Measurements from ENCODE around the gene LIMS1.
"Not testable (repeated sequence)": the region's sequence is repeated elsewhere in the genome, so short reads cannot be mapped to it uniquely, and the experiment has no call there.

LIMS1 gene

GRCh38 chr2:108533832-108534583 is at the start of gene LIMS1:
Gene LIMS1, plus strand, starts transcription at chr2:108534470. Its CDS starts 93 bp downstream, at chr2:108534563.
- peak; percentile 69 for DNase-seq

- DNase-seq: no peak
Observed at GRCh38 chr2:108485253-108485652, 49.0 kb upstream of the LIMS1 start.

- DNase-seq: no peak
Observed at GRCh38 chr2:108490506-108491122, 43.7 kb upstream of the LIMS1 start.

- no peak for DNase-seq
Observed at GRCh38 chr2:108491848-108492247, 42.4 kb upstream of the LIMS1 start.

GRCh38 chr2:108492364-108492763 is 41.9 kb upstream of the LIMS1 start:
- no peak for DNase-seq

- DNase-seq: not testable (repeated sequence)
Observed at GRCh38 chr2:108496167-108496566, 38.1 kb upstream of the LIMS1 start.

GRCh38 chr2:108507620-108508019 is 26.6 kb upstream of the LIMS1 start:
- DNase-seq: not testable (repeated sequence)

GRCh38 chr2:108512431-108512830 is 21.8 kb upstream of the LIMS1 start:
- DNase-seq: not testable (repeated sequence)

GRCh38 chr2:108514478-108514877 is 19.8 kb upstream of the LIMS1 start:
- not testable (repeated sequence) for DNase-seq

- DNase-seq: not testable (repeated sequence)
Observed at GRCh38 chr2:108524688-108525087, 9.6 kb upstream of the LIMS1 start.

- not testable (repeated sequence) for DNase-seq
Observed at GRCh38 chr2:108525258-108525657, 9.0 kb upstream of the LIMS1 start.

- DNase-seq: no peak
Observed at GRCh38 chr2:108531674-108532055, 2.6 kb upstream of the LIMS1 start.

- no peak for DNase-seq
Observed at GRCh38 chr2:108534584-108535356, 500 bp downstream of the LIMS1 start.

- DNase-seq: no peak
Observed at GRCh38 chr2:108535357-108535631, 1.0 kb downstream of the LIMS1 start.

- no peak for DNase-seq
Observed at GRCh38 chr2:108536133-108536780, 2.0 kb downstream of the LIMS1 start.

- DNase-seq: no peak
Observed at GRCh38 chr2:108536911-108537310, 2.6 kb downstream of the LIMS1 start.

GRCh38 chr2:108538000-108538625 is 3.8 kb downstream of the LIMS1 start:
- no peak for DNase-seq

- DNase-seq: no peak
Observed at GRCh38 chr2:108541451-108541850, 7.2 kb downstream of the LIMS1 start.

- no peak for DNase-seq
Observed at GRCh38 chr2:108542071-108542470, 7.8 kb downstream of the LIMS1 start.

- DNase-seq: no peak
Observed at GRCh38 chr2:108547606-108548005, 13.3 kb downstream of the LIMS1 start.

- no peak for DNase-seq
Observed at GRCh38 chr2:108548208-108549003, 14.1 kb downstream of the LIMS1 start.

- DNase-seq: no peak
Observed at GRCh38 chr2:108552566-108552965, 18.3 kb downstream of the LIMS1 start.
